Calu3 (cell line): Measurements from ENCODE around the gene ZCCHC7. TPM values are rescaled to one million over a fixed set of nuclear protein-coding genes. Genes with fewer than 3 reads are reported as not detected.

Experiments
- BruUV-seq: library from RNA; stranded (reverse); fragments of 400-500 nt; replicated peaks from 2 replicates; lab custom pipeline; 2021; lab: Mats Ljungman, UMichigan
- CTCF ChIA-PET: fragments of 300-600 bp; sonication (Branson Sonifier 250); formaldehyde crosslinking; loops from one replicate; lab custom pipeline; 2022; ENCODE audit warnings: antibody characterized with exemption; lab: Charles Lee
- DNase-seq: peaks from one replicate; pipeline ENCODE4 v3.0.0; 2022
- H3K27ac Mint-ChIP-seq: one replicate; pipeline ENCODE4 v1.8.0; 2022; ENCODE audit warnings: mixed read lengths; ENCODE audit not compliant: unreplicated experiment
- H3K27me3 Mint-ChIP-seq: one replicate; pipeline ENCODE4 v1.8.0; 2022; ENCODE audit warnings: mixed read lengths; ENCODE audit not compliant: unreplicated experiment
- H3K36me3 Mint-ChIP-seq: one replicate; pipeline ENCODE4 v1.8.0; 2022; ENCODE audit warnings: mild to moderate bottlenecking, moderate library complexity, mixed read lengths; ENCODE audit not compliant: insufficient read depth, unreplicated experiment
- H3K4me1 Mint-ChIP-seq: one replicate; pipeline ENCODE4 v1.8.0; 2022; ENCODE audit warnings: mild to moderate bottlenecking, low read depth, mixed read lengths; ENCODE audit not compliant: unreplicated experiment
- H3K4me3 Mint-ChIP-seq: one replicate; pipeline ENCODE4 v1.8.0; 2022; ENCODE audit warnings: mild to moderate bottlenecking, low read depth, moderate library complexity, mixed read lengths; ENCODE audit not compliant: unreplicated experiment
- H3K9me3 Mint-ChIP-seq: one replicate; pipeline ENCODE4 v1.8.0; 2022; ENCODE audit warnings: low read depth, mixed read lengths; ENCODE audit not compliant: unreplicated experiment
- CTCF ChIP-seq: fragments of 200-600 bp; IDR thresholded peaks from one replicate; pipeline ENCODE4 v1.8.0; 2022; ENCODE audit warnings: antibody characterized with exemption; ENCODE audit not compliant: unreplicated experiment
- intact Hi-C: fragments of 100-400 bp; cut with micrococcal nuclease; formaldehyde crosslinking; loops from one replicate; pipeline ENCODE4 v1.10.0; 2022; ENCODE audit not compliant: unreplicated experiment
- total RNA-seq: library from RNA; stranded (reverse); gene quantifications from 2 replicates; pipeline ENCODE4 v1.2.3, GENCODE V29; 2022

ZCCHC7 gene
- total RNA-seq, 1 experiment from 2014 or later: 6.5 TPM

GRCh38 chr9:37342895-37343294 is 222.5 kb downstream of the ZCCHC7 start:
- no peaks in the 10 kb centered on the region for H3K27me3 Mint-ChIP-seq
- H3K36me3 Mint-ChIP-seq: no peaks in the 10 kb centered on the region
- BruUV-seq: no TSS peak
- no peak for TF ChIP-seq CTCF
- no peaks in the 10 kb centered on the region for H3K9me3 Mint-ChIP-seq
- no peaks in the 10 kb centered on the region for H3K4me1 Mint-ChIP-seq
- no peak for DNase-seq
- intact Hi-C loops: no loop called here
- H3K4me3 Mint-ChIP-seq: no peak overlapping the region
- no peak overlapping the region for H3K27ac Mint-ChIP-seq
- CTCF ChIA-PET: no interaction called here

GRCh38 chr9:37343724-37344123 is 223.3 kb downstream of the ZCCHC7 start:
- H3K4me3 Mint-ChIP-seq: no peak overlapping the region
- BruUV-seq: no TSS peak
- TF ChIP-seq CTCF: no peak
- no peaks in the 10 kb centered on the region for H3K27me3 Mint-ChIP-seq
- H3K9me3 Mint-ChIP-seq: no peaks in the 10 kb centered on the region
- no peak overlapping the region for H3K27ac Mint-ChIP-seq
- no peaks in the 10 kb centered on the region for H3K36me3 Mint-ChIP-seq
- no peak for DNase-seq
- H3K4me1 Mint-ChIP-seq: no peaks in the 10 kb centered on the region
- CTCF ChIA-PET: no interaction called here
- intact Hi-C loops: no loop called here

GRCh38 chr9:37345038-37345437 is 224.7 kb downstream of the ZCCHC7 start:
- intact Hi-C loops: no loop called here
- BruUV-seq: no TSS peak
- TF ChIP-seq CTCF: no peak
- CTCF ChIA-PET: no interaction called here
- Mint-ChIP-seq H3K27ac (no peak overlapping the region), H3K36me3 (no peaks in the 10 kb centered on the region), H3K4me3 (no peak overlapping the region), H3K9me3 (no peaks in the 10 kb centered on the region), H3K27me3 (no peaks in the 10 kb centered on the region), H3K4me1 (no peaks in the 10 kb centered on the region)
- no peak for DNase-seq

- TF ChIP-seq CTCF: no peak
- no TSS peak for BruUV-seq
- no peak overlapping the region for H3K27ac Mint-ChIP-seq
- no peak overlapping the region for H3K4me3 Mint-ChIP-seq
- intact Hi-C loops: no loop called here
- no peaks in the 10 kb centered on the region for H3K27me3 Mint-ChIP-seq
- H3K36me3 Mint-ChIP-seq: no peaks in the 10 kb centered on the region
- CTCF ChIA-PET: no interaction called here
- H3K4me1 Mint-ChIP-seq: no peaks in the 10 kb centered on the region
- no peak for DNase-seq
- H3K9me3 Mint-ChIP-seq: no peaks in the 10 kb centered on the region
Measured at GRCh38 chr9:37348917-37349316, 228.5 kb downstream of the ZCCHC7 start.
